Measurements from ENCODE around the gene GPATCH4. TPM values are rescaled to one million over a fixed set of nuclear protein-coding genes. Genes with fewer than 3 reads are reported as not detected.
A peak's percentile ranks its signal among the peaks of the same experiment; 100 is the strongest.
"Not testable (repeated sequence)": the region's sequence is repeated elsewhere in the genome, so short reads cannot be mapped to it uniquely, and the experiment has no call there.

GPATCH4 gene
- total RNA-seq, 1 donor from 2014 or later, result 8.7 TPM

- DNase-seq, result no peak
These were observed 27.1 kb downstream of the GPATCH4 start for GRCh38 chr1:156574039-156574633.

GRCh38 chr1:156572663-156573018 lies 28.6 kb downstream of the GPATCH4 start:
- DNase-seq, result no peak

- DNase-seq, result peak; percentile 42
These were observed 29.2 kb downstream of the GPATCH4 start, which contains the start of gene IQGAP3 for GRCh38 chr1:156571919-156572662. Gene IQGAP3, minus strand, starts transcription at chr1:156572565. Its CDS starts 36 bp downstream, at chr1:156572529.

- peak; percentile 64 for DNase-seq
These were observed 29.9 kb downstream of the GPATCH4 start for GRCh38 chr1:156571261-156571852.

- DNase-seq, result no peak
These were observed 34.8 kb downstream of the GPATCH4 start for GRCh38 chr1:156566436-156566835.

- DNase-seq, result no peak
These were observed 35.8 kb downstream of the GPATCH4 start for GRCh38 chr1:156565519-156565918.

GRCh38 chr1:156560585-156561163 lies 40.6 kb downstream of the GPATCH4 start:
- no peak for DNase-seq

GRCh38 chr1:156559797-156560385 lies 41.4 kb downstream of the GPATCH4 start:
- no peak for DNase-seq

- DNase-seq, result no peak
These were observed 42.0 kb downstream of the GPATCH4 start for GRCh38 chr1:156559086-156559796.

- DNase-seq, result no peak
These were observed 44.9 kb downstream of the GPATCH4 start for GRCh38 chr1:156556354-156556753.

GRCh38 chr1:156555715-156556114 lies 45.6 kb downstream of the GPATCH4 start:
- no peak for DNase-seq

- DNase-seq, result no peak
These were observed 46.3 kb downstream of the GPATCH4 start for GRCh38 chr1:156554971-156555370.

- DNase-seq, result no peak
These were observed 47.3 kb downstream of the GPATCH4 start for GRCh38 chr1:156553860-156554485.

- DNase-seq, result not testable (repeated sequence)
These were observed 48.3 kb downstream of the GPATCH4 start for GRCh38 chr1:156552937-156553336.

GRCh38 chr1:156552518-156552917 lies 48.8 kb downstream of the GPATCH4 start:
- no peak for DNase-seq

GRCh38 chr1:156551869-156552268 lies 49.4 kb downstream of the GPATCH4 start:
- no peak for DNase-seq

GRCh38 chr1:156551066-156551643 lies 50.1 kb downstream of the GPATCH4 start:
- no peak for DNase-seq

- no peak for DNase-seq
These were observed 50.9 kb downstream of the GPATCH4 start for GRCh38 chr1:156550346-156550745.

- DNase-seq, result no peak
These were observed 51.4 kb downstream of the GPATCH4 start for GRCh38 chr1:156549831-156550230.

- DNase-seq, result no peak
These were observed 51.9 kb downstream of the GPATCH4 start for GRCh38 chr1:156549390-156549789.

GRCh38 chr1:156547982-156548381 lies 53.3 kb downstream of the GPATCH4 start:
- DNase-seq, result no peak
